NCI-H2196 treated with DMSO at 0.1 percent for 48 hours (cell line): ENCODE measurements around the gene CNDP2.

Experiments used
- DNase-seq: peaks from one replicate; lab custom pipeline; 2025; ENCODE audit not compliant: unreplicated experiment; lab: John Stamatoyannopoulos, UW

The CNDP2 gene

DNA sequence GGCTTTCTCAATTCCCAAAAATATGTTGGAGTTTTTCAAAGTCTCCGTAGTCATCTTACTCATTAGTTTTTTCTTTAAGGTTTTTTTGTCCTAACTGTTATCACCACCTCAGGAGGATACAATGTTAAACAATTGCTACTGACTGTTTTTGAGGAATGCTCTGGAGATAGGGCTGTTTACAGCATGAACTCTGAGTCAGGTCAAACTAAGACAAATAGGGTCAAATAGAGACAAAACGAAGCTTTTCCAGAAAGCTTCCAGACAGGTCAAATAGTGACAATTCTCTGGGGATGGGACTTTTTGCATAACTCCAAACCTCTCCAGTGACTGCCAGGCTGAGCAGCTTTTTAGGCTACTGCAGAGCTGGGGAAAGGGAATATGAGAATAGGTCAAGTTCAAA lies 23.9 kb upstream of the CNDP2 start:
- DNase-seq: no peak

DNA sequence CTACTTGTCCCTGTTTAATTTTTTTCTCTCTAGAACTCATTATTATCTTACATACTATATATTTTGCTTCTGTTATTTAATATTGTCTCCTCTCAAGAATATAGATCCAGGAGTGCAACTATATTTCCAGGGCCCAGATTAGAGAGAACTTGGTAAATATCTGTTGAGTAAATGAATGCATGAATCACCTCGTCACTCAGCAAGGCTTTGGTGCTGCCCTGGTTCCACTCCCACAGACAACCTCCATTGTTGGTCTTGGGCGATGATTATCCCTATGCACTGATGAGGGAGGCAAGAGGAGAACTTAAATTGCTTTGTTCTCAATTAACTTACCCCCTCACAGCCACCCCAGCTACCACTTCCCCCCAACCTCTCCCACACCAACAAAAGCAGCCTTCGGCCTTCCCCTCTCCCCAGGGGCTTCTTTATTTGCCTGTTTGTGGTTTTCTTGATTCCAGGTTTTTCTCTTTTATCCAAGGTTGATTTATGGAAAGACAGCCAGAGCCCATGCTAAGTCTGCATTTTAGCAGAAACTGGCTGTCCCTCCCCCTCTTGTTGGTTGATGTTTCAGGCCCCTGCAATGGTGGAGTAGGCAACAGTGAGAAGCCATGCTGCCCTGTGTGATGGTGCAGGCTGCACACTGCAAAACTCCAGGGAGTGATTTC lies 22.1 kb upstream of the CNDP2 start:
- no peak for DNase-seq

DNA sequence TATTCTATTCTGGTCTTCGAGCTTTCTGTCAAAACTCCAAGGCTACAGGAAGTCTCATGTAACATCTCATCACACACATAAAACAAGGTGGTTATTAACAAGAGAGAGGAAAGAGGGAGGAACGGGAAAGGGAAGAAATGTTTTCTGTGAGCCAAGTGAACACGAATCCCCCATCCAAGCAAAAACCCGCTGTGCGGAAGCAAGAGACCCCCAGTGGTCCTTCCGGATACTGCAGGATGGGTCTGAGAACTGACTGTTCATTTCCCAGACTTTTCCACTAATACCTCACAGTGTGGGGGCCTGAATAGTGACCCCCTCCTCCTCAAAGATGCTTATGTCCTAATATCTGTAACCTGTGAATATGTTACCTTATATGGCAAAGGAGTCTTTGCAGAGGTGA lies 20.0 kb upstream of the CNDP2 start:
- no peak for DNase-seq

DNA sequence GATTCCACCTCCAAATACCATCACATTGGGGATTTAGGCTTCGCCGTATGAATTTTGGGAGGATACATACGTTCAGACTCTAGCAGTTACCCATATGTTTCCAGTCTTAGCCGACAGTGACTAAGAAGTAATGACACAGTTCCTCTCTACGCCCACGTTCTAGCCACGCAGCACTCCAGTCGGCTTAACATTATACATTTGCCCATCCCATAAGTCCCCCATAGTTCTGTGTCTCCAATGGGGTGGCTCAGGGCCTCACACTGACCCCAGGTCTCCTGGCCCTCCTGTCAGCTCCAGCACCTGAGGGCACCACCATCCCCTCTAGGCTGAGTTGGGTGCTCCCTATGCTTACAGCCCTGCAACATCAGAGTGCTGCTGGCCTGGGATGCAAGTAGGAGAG lies 18.4 kb upstream of the CNDP2 start:
- no peak for DNase-seq

DNA sequence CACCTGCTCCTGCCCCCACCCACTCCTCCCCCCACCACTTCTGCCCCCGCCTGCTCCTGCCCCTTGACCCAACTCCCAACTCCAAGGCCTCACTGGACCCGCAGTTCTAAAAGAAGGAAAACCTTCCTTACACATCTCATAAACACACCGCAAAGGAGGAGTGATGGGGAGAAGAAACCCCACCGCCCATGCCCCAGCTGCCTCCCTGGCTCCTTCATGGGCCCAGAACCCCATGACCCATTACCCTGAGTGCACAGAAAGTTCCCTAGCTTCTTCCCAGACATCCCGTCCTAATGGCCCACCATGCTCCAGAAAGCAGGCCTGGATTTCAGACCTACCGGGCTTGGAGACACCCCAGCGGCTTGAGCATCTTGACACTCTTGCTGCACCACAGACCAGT lies 17.8 kb upstream of the CNDP2 start:
- DNase-seq: no peak

DNA sequence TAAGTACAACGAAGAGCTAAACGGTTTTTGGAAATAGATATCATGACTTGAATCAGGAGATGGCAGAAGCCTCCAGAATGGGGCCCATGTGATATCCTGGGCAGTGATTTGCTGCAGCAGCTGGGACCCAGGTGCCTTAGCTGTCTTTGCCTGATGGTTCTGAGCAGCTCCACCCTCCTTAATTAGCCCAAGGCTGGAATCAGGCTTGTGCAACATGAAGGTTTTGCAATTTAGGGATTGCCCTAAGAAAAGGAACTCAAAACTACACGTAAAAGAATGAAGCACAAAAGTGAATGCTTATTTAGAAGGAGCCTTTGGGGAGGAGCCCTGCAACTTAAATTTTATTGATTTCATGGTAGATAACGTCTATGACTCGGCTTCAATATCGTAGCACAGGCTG lies 17.3 kb upstream of the CNDP2 start:
- DNase-seq: no peak

DNA sequence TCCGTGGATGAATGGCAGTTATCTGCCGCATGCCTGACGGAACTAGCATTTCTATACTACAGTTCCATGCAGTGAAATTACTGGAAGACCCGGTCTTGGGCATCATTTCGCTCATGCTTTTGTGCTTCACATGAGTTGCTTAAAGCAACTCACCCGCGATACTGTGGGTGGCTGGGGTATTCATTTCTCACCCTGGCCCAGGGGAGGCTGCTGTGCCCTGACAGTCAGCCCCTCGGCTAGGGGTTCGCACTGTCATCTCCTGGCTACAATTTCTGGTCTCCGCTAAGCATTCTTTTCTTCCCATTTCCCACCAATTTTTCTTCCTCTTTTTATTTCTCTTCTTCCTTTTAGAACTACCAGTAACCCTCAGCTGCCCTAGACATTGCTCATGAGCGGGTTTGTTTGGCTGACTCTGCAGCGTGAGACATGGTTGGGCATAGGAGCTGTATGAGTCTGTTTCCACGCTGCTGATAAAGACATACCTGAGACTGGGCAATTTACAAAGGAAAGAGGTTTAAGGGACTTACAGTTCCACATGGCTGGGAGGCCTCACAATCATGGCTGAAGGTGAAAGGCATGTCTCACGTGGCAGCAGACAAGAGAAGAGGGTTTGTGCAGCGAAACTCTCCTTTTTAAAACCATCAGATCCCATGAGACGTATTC lies 16.5 kb upstream of the CNDP2 start:
- DNase-seq: no peak

DNA sequence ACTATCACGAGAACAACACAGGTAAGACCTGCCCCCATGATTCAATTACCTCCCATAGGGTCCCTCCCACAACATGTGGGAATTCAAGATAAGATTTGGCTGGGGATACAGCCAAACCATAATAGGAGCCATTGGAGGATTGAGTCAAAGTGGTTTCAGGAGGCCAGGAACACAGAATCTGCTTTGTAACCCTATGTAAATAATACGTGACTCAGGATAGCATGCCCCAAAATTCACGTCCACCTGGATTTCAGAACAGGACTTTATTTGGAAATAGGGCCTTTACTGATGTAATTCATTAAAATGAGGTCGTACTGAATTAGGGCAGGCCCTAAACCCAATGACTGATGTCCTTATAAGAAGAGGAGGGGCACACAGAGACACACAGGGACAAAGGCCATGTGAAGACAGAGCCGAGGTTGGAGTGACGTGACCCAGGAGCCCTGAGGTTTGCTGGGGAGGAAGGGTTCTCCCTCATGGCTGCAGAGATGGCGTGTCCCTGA lies 16.0 kb upstream of the CNDP2 start:
- no peak for DNase-seq

DNA sequence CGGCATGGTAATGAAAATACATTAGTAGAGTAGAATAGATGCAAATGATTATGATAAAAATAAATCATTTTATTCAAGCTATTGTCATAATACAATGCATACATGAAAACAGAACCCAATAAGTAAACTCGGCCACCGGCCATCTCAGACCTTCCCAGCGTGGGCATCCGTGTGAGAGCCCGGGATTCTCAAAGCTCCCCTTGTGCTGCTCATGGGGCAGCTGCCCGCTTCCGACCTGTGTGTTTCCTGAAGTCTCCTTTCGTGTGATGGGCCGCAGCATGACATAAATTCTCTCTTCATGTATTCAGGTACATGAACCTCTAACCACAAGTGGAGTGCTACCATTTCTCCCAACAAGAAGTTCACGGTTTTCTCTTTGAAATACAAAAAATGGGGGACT lies 13.5 kb upstream of the CNDP2 start:
- no peak for DNase-seq

DNA sequence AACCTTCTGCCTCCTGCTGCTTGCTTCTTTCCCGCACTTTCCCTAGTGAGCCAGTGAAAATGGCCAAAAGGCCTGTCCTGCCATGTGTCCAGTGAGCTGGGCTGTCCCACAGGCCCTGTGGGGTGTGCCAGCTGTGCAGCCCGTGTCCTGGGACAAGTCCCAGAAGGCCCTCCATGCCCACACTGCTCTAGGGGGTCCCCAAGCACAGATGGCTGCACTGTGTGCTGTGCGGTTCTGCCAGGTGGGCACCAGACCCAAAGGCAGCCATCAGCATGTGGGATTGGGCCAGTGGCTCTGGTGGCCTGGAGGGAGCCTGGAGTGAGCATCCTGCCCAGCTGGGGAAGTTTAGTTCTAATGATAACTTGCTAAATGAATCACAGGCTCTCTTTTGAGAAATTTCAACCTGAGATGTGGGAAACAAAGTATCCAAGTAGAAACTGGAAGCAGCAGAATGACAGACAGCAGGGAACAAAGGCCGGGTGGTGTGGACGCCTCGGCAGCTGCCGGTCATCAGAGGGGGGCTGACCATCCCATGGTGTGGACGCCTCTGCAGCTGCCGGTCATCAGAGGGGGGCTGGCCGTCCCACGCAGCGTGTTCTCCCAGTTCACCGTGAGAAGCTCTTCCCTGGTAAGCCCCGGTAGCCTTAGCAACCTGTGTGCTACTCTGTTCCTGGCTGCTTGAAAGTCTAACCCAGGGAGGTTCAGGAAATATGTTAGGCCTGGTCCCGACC lies 9.9 kb upstream of the CNDP2 start:
- no peak for DNase-seq

DNA sequence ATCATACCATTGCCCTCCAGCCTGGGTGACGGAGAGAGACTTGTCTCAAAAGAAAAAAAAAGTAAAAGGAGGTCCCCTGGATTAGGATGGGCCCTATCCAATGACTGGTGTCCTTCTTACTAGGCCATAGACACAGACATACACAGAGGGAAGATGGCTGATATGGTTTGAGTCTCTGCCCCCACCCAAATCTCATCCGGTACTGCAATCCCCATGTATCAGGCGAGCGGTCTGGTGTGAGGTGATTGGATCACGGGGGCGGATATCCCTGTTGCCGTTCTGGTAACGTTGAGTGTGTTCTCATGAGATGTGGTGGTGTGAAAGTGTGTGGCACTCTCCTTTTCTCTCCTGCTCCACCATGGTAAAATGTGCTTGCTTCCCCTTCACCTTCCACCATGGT lies 7.8 kb upstream of the CNDP2 start:
- DNase-seq: no peak

DNA sequence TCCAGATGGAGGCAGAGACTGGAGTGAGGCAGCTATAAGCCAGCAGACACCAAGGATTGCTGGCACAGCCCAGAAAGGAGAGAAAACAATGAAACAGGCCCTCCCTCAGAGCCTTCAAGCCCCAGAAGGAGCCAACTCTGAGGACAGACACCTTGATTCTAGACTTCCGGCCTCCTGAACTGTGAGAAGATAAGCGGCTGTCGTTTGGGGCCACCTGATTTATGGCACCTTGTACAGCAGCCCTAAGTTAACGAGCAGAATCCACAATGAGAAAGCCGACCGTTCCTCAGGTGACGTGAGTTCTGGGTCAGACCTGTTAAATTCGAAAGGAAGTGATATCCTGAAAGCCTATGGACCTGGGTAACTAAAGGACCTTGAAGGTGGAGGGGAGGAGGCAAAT lies 7.3 kb upstream of the CNDP2 start:
- no peak for DNase-seq

DNA sequence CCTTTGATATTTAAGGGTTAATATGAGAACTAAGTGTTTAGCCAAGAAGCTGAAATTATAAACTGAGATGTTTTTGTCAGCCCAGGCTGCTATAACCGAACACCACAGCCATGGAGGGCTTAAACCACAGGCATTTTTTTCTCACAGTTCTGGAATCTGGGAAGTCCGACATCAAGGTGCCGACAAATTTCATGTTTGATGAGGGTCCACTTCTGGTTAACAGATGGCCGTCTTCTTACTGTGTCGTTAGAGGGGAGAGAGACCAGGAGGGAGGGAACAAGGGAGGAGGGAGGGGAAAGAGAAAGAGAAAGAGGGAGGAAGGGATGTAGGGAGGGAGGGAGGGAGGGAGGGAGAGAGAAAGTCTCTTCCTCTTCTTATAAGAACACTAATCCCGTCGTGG lies 6.5 kb upstream of the CNDP2 start:
- DNase-seq: no peak

DNA sequence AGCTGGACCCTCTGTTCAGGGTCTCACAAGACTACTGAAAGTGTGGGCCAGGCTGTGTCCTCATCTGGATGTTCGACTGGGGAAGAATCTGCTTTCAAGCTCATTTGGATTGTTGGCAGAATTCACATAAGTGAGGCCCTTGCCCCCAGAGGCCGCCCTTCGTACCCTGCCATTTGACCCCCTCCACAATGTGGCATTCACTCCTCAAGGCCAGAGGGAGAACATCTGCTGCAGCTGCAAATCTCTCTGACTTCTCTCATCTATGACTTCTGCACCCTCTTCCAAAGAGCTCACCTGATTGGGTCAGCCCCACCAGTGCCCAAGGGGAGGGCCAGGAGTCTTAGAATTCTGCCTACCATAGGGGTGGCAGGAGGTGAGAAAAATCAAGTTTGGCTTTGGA lies 3.9 kb upstream of the CNDP2 start:
- no peak for DNase-seq

DNA sequence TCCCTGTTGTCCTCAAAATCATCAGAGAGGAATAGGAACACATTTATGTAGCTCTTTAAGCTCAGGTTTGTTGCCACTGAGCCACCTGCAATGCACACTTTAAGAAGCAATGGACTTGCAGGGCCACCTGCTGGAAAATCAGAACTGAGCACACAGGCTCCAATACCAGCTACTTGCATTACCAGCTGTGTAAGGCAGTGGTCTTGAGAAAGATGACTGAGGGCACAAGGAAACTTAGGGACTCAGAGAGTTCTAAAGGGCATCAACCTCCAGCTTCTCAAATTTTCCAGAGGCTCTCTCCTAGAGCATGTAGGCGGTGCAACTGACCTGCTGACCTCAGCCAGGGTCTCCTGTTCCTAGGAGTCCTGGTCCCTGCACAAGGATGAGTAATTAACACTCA lies 2.5 kb upstream of the CNDP2 start:
- peak; percentile 27 for DNase-seq

DNA sequence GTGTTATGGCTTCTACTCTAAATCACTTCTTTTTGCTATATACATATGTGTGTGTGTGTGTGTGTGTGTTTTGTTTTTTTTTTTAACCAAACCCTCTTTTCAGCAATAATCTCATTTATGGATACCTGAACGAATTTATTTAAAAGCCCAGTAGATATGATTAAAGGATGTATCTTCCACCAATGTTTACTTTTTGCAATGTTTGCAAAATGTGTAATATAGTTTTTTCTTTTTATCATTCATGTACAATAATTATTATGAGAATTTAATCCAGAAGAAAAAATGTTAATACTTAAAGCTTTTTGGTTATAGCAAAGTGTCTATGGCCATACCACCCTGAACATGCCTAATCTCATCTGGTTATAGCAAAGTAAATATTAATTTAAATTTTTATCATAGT lies 1.6 kb upstream of the CNDP2 start:
- no peak for DNase-seq

DNA sequence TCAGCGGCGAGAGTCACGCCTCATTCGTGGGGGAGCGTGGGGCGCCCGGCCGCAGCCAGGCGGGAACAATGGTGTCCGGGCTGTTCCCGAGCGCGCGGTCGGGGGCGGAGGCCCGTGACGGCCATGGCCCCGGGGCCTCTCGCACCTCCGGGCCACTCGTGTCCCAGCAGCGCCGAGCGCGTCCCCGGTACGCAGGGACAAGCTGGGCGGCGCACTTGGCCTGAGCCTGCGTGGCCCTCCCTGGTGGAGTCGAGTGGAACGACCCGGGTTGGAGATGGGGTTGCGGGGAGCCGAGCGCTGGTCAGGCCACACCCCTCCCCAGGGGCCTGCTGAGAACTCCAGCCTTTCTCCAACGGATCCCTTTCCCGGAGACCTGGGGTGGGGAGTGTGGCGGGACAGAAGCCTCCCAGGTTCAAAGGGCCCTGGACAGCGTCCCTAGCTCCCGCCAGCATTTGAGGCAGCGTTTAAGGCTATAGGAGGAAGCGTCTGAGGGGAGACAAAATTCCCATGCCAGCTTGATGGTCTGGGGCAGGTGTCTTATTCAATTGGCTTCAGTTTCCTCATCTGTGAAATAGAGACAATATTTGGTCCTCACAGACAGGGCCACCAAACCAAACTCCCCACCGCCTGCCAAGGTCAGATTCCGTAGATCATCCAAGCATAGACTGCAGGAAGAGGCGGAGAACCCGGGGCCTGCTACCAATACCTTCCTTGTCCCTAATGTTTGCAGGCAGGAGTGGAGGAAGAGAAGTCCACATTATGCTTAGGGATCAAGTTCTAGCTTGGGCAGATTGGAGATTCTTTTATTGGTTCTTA lies 553 bp downstream of the CNDP2 start:
- DNase-seq: peak; percentile 23

DNA sequence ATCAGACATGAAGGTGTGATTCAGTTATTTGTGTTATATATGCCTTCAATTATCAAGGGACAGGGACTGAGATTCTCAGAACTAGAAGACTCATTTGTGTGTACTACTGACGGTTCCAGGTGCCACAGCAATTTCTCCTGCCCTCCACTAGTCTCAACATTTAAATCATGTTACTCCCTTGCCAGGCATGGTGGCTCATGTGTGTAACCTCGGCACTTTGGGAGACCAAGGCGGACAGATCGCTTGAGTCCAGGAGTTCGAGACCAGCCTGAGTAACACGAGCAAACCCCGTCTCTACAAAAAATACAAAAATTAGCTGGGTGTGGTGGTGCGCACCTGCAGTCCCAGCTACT lies 1.1 kb downstream of the CNDP2 start:
- no peak for DNase-seq

DNA sequence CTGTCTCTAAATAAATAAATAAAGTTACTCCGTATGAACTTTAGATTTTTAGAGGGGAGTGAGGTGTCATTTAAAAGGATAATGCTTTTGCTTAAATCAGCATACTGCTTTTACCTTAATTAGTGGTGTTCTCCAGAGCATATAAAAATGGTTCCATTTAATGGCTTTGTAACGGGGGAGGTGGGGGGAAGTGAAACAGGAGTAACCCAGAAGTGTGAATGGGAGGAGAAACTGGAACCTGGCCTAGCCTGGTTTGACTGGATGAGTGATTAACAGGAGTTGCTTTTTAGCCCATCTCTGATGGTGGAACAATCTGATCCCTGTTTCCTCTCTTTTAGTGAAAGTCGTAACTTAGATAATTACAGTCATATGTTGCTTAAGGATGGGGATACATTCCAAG lies 1.6 kb downstream of the CNDP2 start:
- DNase-seq: no peak

DNA sequence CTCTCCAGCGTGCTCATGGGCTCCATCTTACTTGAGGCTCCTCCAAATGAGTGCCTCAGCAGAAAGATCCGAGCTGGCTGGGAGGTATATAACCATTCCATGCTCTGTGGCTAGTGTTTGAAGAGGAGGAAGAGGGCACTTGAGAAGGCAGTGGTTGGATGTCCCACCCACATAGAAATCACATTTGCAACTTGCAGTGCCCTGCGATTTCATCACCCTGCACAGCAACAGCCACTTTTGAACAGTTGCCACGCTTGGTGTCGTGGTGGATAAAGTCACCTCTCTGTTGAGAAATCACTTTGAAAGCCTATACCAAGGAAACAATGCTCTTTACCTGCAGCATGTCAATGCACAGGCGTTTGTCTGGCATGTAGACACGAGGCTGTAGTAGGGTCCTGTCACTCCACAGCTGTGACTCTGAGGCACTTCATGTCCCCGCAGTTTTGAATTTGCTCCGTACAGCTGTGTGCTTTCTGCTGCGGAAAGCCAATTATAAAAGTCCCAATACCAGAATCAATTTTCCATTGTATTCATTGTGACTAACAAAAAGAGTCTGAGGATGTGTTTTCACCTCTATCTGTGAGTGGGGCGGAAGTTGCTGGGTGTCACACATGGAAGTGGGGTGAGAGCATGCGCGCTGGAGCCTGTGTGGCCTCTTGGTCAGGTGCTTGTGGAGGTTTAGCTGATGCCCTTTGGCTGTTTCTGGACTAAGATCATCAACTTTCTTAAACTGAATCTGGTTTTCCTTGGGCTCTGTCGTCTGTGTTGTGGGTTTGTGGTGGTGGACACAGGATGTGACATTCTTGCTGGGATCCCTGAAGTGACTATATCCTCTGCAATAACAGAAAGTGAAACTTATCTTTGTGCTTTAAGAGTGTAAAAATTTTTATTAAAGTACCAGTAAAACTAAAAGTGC lies 2.8 kb downstream of the CNDP2 start:
- DNase-seq: no peak

DNA sequence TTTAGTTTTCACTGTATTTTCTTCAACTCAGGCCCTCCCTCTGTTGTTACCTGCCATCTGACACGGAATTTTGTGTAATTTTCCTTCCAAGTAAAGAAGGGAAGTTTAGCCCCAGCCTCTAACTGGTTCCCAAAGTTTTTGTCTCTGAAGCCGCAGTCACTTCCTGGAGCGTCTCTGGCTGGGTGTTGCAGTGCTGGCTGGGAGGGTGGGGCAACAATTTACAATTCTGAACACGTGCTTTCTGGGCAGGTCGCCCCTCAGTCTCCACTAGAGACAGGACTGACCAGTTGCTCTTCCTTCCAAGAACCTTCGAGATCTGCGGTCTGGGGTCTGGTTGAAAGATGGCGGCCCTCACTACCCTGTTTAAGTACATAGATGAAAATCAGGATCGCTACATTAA lies 3.5 kb downstream of the CNDP2 start:
- no peak for DNase-seq
